ENCODE data around the gene ZFYVE9. TPM values are rescaled to one million over a fixed set of nuclear protein-coding genes. Genes with fewer than 3 reads are reported as not detected.

The ZFYVE9 gene
- total and polyA plus RNA-seq, 9 of the 15 experiments (the other 6 are each of a cell fraction or from before 2014, with no cell fraction given): 0.52 to 14.4 (median 8.9) TPM

- TF ChIP-seq TCF15 (CRISPR knock-in tag; IDR thresholded peaks at IDR 0.05) (no peak), WHSC1 (IDR thresholded peaks at IDR 0.05; ENCODE audit: low read length) (no peak), PHF20 (IDR thresholded peaks at IDR 0.05; ENCODE audit: partially characterized antibody) (peak; percentile 48), ELF2 (CRISPR knock-in tag; IDR thresholded peaks at IDR 0.05) (no peak), GATAD2B (IDR thresholded peaks at IDR 0.05; ENCODE audit: borderline replicate concordance) (peak; percentile 94), ZNF717 (CRISPR knock-in tag; IDR thresholded peaks at IDR 0.05) (no peak), KDM5B (IDR thresholded peaks at IDR 0.05; ENCODE audit: insufficient replicate concordance, low read depth, low read length) (peak; percentile 77), ETV1 (tag; conservative IDR thresholded peaks at IDR 0.05; ENCODE audit: low read depth) (no peak; the same call in 1 of the 2 replicates), LARP7 (IDR thresholded peaks at IDR 0.05) (no peak), GABPB2 (CRISPR knock-in tag; conservative IDR thresholded peaks at IDR 0.05) (no peak), KAT7 (CRISPR knock-in tag; IDR thresholded peaks at IDR 0.05; ENCODE audit: borderline replicate concordance) (no peak; the same call in 1 of the 2 replicates), PTBP1 (IDR thresholded peaks at IDR 0.05; ENCODE audit: low read depth, low read length) (no peak), ATF1 (CRISPR knock-in tag; IDR thresholded peaks at IDR 0.05) (no peak; the same call in 1 of the 2 replicates), ATF1 (tag; IDR thresholded peaks at IDR 0.05) (no peak), ERF (CRISPR knock-in tag; IDR thresholded peaks at IDR 0.05) (no peak), BRF1 (IDR thresholded peaks at IDR 0.05; ENCODE audit: borderline replicate concordance, extremely low read depth, insufficient read length) (no peak), EHMT2 (IDR thresholded peaks at IDR 0.05) (no peak), TEAD2 (tag; IDR thresholded peaks at IDR 0.05) (no peak), RERE (CRISPR knock-in tag; IDR thresholded peaks at IDR 0.05; ENCODE audit: borderline replicate concordance) (no peak), FOXP4 (CRISPR knock-in tag; IDR thresholded peaks at IDR 0.05; ENCODE audit: borderline replicate concordance) (no peak), MTF1 (CRISPR knock-in tag; IDR thresholded peaks at IDR 0.05; ENCODE audit: borderline replicate concordance) (no peak), ZNF354B (CRISPR knock-in tag; IDR thresholded peaks at IDR 0.05) (no peak), ZNF12 (CRISPR knock-in tag; IDR thresholded peaks at IDR 0.05) (no peak)
Measured at GRCh38 chr1:52141513-52142219, at the start of gene ZFYVE9 (continued).

Measured in K562 (cell line).